HG03196 (cell line): Measurements from ENCODE around the gene IRAK2.
"Not testable (repeated sequence)": the region's sequence is repeated elsewhere in the genome, so short reads cannot be mapped to it uniquely, and the experiment has no call there.

ENCODE experiments used
- ATAC-seq: cut with Tn5 transposase; IDR thresholded peaks from one replicate; pipeline ENCODE4 v1.9.1; 2021; ENCODE audit not compliant: unreplicated experiment

IRAK2 gene

GRCh38 chr3:10164546-10165393 lies at the start of gene IRAK2:
Gene IRAK2 (plus strand): TSS chr3:10164919. CDS start chr3:10164955, 36 bp downstream.
- ATAC-seq, result peak; percentile 78

GRCh38 chr3:10115326-10116137 lies 49.2 kb upstream of the IRAK2 start, which contains the start of gene BRK1:
Gene BRK1 (plus strand): TSS chr3:10115675. CDS start chr3:10115702, 27 bp downstream.
- ATAC-seq, result peak; percentile 95

GRCh38 chr3:10116138-10116460 lies 48.6 kb upstream of the IRAK2 start:
- ATAC-seq, result no peak

- ATAC-seq, result no peak
Measured at GRCh38 chr3:10116928-10117327, 47.8 kb upstream of the IRAK2 start.

- no peak for ATAC-seq
Measured at GRCh38 chr3:10119376-10119775, 45.3 kb upstream of the IRAK2 start.

- ATAC-seq, result no peak
Measured at GRCh38 chr3:10121064-10121463, 43.7 kb upstream of the IRAK2 start.

- no peak for ATAC-seq
Measured at GRCh38 chr3:10122724-10123123, 42.0 kb upstream of the IRAK2 start.

GRCh38 chr3:10135872-10136271 lies 28.8 kb upstream of the IRAK2 start:
- not testable (repeated sequence) for ATAC-seq

GRCh38 chr3:10136426-10137005 lies 28.2 kb upstream of the IRAK2 start:
- ATAC-seq, result no peak

GRCh38 chr3:10137178-10137577 lies 27.5 kb upstream of the IRAK2 start:
- ATAC-seq, result no peak

- ATAC-seq, result no peak
Measured at GRCh38 chr3:10140996-10141546, 23.6 kb upstream of the IRAK2 start.

GRCh38 chr3:10142707-10143560 lies 21.8 kb upstream of the IRAK2 start:
- ATAC-seq, result no peak

- ATAC-seq, result no peak
Measured at GRCh38 chr3:10145685-10146084, 19.0 kb upstream of the IRAK2 start.

GRCh38 chr3:10149226-10149625 lies 15.5 kb upstream of the IRAK2 start:
- no peak for ATAC-seq

- no peak for ATAC-seq
Measured at GRCh38 chr3:10150987-10151386, 13.7 kb upstream of the IRAK2 start.

- no peak for ATAC-seq
Measured at GRCh38 chr3:10154335-10155122, 10.2 kb upstream of the IRAK2 start.

GRCh38 chr3:10155123-10155472 lies 9.6 kb upstream of the IRAK2 start:
- no peak for ATAC-seq

- no peak for ATAC-seq
Measured at GRCh38 chr3:10155658-10156057, 9.1 kb upstream of the IRAK2 start.

GRCh38 chr3:10157031-10157430 lies 7.7 kb upstream of the IRAK2 start:
- ATAC-seq, result no peak

- not testable (repeated sequence) for ATAC-seq
Measured at GRCh38 chr3:10158555-10158954, 6.2 kb upstream of the IRAK2 start.
